Measurements from ENCODE around the gene ISG20L2.

DNA sequence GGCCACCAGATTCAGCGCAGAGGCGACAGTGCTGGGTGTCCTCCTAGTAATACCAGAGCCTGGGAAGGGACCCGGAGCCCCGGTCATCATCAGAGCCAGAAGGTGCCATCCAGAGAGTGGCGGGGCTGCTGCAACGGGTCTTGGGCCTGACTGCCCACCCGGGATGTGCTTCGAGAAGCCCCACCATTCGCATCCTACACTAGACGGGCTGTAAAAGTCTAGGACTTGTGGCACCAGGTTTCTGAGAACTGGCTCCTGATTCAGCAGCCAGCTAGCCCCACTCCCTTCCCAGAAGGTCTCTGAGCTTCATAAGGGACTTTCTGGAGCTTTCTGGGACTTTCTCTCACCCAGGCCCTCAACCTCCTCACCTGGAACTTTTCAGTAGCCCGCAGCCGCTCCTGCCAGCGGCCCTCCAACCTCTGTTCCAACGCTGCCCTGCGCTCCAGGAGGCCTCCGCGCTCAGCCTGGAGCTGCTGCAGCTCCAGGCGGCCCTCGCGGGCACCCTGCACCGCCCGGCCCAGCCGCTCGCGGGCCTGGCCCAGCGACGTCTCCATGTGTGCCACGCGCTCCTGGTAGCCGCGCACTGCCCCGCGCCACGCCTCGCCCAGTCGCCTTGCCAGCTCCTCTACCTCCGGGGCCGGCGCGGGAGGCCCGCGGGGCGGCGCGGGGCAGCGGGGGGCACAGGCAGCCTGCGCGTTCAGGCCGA lies 52.3 kb downstream of the ISG20L2 start:
- TF ChIP-seq, protein P1, sequence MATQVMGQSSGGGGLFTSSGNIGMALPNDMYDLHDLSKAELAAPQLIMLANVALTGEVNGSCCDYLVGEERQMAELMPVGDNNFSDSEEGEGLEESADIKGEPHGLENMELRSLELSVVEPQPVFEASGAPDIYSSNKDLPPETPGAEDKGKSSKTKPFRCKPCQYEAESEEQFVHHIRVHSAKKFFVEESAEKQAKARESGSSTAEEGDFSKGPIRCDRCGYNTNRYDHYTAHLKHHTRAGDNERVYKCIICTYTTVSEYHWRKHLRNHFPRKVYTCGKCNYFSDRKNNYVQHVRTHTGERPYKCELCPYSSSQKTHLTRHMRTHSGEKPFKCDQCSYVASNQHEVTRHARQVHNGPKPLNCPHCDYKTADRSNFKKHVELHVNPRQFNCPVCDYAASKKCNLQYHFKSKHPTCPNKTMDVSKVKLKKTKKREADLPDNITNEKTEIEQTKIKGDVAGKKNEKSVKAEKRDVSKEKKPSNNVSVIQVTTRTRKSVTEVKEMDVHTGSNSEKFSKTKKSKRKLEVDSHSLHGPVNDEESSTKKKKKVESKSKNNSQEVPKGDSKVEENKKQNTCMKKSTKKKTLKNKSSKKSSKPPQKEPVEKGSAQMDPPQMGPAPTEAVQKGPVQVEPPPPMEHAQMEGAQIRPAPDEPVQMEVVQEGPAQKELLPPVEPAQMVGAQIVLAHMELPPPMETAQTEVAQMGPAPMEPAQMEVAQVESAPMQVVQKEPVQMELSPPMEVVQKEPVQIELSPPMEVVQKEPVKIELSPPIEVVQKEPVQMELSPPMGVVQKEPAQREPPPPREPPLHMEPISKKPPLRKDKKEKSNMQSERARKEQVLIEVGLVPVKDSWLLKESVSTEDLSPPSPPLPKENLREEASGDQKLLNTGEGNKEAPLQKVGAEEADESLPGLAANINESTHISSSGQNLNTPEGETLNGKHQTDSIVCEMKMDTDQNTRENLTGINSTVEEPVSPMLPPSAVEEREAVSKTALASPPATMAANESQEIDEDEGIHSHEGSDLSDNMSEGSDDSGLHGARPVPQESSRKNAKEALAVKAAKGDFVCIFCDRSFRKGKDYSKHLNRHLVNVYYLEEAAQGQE (IDR thresholded peaks at IDR 0.05; ENCODE audit: low read depth, low read length), result no peak
- TF ChIP-seq CHD2 (IDR thresholded peaks at IDR 0.05; ENCODE audit: low read length, partially characterized antibody) (no peak), GATA2 (CRISPR knock-in tag; IDR thresholded peaks at IDR 0.05) (no peak), TEAD4 (IDR thresholded peaks at IDR 0.05; ENCODE audit: borderline replicate concordance, insufficient read depth) (no peak), RAD21 (IDR thresholded peaks at IDR 0.05; ENCODE audit: low read length) (no peak), YY1 (IDR thresholded peaks at IDR 0.05; ENCODE audit: low read depth) (no peak), POLR2AphosphoS5 (IDR thresholded peaks at IDR 0.05; ENCODE audit: low read depth, low read length) (no peak)
- TF ChIP-seq, protein P2, sequence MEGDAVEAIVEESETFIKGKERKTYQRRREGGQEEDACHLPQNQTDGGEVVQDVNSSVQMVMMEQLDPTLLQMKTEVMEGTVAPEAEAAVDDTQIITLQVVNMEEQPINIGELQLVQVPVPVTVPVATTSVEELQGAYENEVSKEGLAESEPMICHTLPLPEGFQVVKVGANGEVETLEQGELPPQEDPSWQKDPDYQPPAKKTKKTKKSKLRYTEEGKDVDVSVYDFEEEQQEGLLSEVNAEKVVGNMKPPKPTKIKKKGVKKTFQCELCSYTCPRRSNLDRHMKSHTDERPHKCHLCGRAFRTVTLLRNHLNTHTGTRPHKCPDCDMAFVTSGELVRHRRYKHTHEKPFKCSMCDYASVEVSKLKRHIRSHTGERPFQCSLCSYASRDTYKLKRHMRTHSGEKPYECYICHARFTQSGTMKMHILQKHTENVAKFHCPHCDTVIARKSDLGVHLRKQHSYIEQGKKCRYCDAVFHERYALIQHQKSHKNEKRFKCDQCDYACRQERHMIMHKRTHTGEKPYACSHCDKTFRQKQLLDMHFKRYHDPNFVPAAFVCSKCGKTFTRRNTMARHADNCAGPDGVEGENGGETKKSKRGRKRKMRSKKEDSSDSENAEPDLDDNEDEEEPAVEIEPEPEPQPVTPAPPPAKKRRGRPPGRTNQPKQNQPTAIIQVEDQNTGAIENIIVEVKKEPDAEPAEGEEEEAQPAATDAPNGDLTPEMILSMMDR (IDR thresholded peaks at IDR 0.05), result no peak
- TF ChIP-seq, protein P3, sequence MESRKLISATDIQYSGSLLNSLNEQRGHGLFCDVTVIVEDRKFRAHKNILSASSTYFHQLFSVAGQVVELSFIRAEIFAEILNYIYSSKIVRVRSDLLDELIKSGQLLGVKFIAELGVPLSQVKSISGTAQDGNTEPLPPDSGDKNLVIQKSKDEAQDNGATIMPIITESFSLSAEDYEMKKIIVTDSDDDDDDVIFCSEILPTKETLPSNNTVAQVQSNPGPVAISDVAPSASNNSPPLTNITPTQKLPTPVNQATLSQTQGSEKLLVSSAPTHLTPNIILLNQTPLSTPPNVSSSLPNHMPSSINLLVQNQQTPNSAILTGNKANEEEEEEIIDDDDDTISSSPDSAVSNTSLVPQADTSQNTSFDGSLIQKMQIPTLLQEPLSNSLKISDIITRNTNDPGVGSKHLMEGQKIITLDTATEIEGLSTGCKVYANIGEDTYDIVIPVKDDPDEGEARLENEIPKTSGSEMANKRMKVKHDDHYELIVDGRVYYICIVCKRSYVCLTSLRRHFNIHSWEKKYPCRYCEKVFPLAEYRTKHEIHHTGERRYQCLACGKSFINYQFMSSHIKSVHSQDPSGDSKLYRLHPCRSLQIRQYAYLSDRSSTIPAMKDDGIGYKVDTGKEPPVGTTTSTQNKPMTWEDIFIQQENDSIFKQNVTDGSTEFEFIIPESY (IDR thresholded peaks at IDR 0.05; ENCODE audit: borderline replicate concordance, low read depth), result no peak

All from SK-N-SH (cell line).